ENCODE results near the gene CORO2A.

- TF ChIP-seq POLR2A (IDR thresholded peaks at IDR 0.05) = no peak
- TF ChIP-seq, protein P1, sequence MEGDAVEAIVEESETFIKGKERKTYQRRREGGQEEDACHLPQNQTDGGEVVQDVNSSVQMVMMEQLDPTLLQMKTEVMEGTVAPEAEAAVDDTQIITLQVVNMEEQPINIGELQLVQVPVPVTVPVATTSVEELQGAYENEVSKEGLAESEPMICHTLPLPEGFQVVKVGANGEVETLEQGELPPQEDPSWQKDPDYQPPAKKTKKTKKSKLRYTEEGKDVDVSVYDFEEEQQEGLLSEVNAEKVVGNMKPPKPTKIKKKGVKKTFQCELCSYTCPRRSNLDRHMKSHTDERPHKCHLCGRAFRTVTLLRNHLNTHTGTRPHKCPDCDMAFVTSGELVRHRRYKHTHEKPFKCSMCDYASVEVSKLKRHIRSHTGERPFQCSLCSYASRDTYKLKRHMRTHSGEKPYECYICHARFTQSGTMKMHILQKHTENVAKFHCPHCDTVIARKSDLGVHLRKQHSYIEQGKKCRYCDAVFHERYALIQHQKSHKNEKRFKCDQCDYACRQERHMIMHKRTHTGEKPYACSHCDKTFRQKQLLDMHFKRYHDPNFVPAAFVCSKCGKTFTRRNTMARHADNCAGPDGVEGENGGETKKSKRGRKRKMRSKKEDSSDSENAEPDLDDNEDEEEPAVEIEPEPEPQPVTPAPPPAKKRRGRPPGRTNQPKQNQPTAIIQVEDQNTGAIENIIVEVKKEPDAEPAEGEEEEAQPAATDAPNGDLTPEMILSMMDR (IDR thresholded peaks at IDR 0.05) = no peak
- TF ChIP-seq POLR2AphosphoS5 (IDR thresholded peaks at IDR 0.05) = no peak
Observed at GRCh38 chr9:98178874-98179850, 13.3 kb downstream of the CORO2A start.

Measured in prostate gland (tissue), 2 donors.